Hepatocyte (in vitro differentiated cells): ENCODE data around the gene DDX28.

Experiments used
- CTCF ChIP-seq: fragments of 200-600 bp; sonication (generic); IDR thresholded peaks from 2 replicates; pipeline ENCODE4 v1.5.1; 2016; ENCODE audit warnings: antibody characterized with exemption, mild to moderate bottlenecking; ENCODE audit not compliant: poor library complexity
- EZH2 ChIP-seq: fragments of 200-600 bp; sonication (generic); IDR thresholded peaks from 2 replicates; pipeline ENCODE4 v1.6.1; 2016; ENCODE audit warnings: antibody characterized with exemption, mild to moderate bottlenecking, borderline replicate concordance
- EZH2phosphoT487 ChIP-seq: fragments of 200-600 bp; sonication (generic); IDR thresholded peaks from one replicate; pipeline ENCODE4 v1.6.1; 2018; ENCODE audit warnings: antibody characterized with exemption, mild to moderate bottlenecking, low read depth, moderate library complexity; ENCODE audit not compliant: unreplicated experiment, severe bottlenecking

- TF ChIP-seq CTCF = no peak
- TF ChIP-seq EZH2 = no peak
- TF ChIP-seq EZH2phosphoT487 = no peak
These were observed 10.1 kb upstream of the DDX28 start for GRCh38 chr16:68033101-68033500.
